Measurements from ENCODE around the gene ST8SIA4.

DNA sequence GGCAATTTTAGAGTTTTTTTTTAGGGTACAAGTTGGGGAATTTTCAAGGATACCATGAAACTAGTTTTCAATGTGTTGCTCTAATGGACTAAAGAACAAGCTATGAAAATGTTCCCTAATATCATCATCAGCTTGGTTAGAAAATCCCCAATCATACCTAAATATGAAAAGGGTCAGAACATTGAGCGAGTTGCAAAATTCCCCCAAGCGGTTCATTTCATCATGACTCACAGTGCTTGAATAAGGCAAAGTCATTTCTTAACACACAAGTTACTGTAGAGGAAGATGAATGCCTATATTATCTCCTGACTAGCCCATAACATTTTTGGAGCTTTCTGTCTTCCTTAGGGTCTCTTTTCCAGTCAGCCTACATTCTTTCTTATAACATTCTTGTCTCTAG, 62.7 kb downstream of the ST8SIA4 start:
- TF ChIP-seq, protein P1, sequence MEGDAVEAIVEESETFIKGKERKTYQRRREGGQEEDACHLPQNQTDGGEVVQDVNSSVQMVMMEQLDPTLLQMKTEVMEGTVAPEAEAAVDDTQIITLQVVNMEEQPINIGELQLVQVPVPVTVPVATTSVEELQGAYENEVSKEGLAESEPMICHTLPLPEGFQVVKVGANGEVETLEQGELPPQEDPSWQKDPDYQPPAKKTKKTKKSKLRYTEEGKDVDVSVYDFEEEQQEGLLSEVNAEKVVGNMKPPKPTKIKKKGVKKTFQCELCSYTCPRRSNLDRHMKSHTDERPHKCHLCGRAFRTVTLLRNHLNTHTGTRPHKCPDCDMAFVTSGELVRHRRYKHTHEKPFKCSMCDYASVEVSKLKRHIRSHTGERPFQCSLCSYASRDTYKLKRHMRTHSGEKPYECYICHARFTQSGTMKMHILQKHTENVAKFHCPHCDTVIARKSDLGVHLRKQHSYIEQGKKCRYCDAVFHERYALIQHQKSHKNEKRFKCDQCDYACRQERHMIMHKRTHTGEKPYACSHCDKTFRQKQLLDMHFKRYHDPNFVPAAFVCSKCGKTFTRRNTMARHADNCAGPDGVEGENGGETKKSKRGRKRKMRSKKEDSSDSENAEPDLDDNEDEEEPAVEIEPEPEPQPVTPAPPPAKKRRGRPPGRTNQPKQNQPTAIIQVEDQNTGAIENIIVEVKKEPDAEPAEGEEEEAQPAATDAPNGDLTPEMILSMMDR (IDR thresholded peaks at IDR 0.05 in 4 of 5, conservative IDR thresholded peaks at IDR 0.05 in 1 of 5), result no peak
- TF ChIP-seq POLR2A (IDR thresholded peaks at IDR 0.05), result no peak

Measured in gastrocnemius medialis (tissue), 4 donors.